ENCODE data around the gene TBX15. TPM values are rescaled to one million over a fixed set of nuclear protein-coding genes. Genes with fewer than 3 reads are reported as not detected.

TBX15 gene
- total RNA-seq, 1 donor from 2014 or later: 0.98 TPM

Small RNA genes within 50 kb of the gene (small RNA-seq; reads per million reads assigned to genes)
- gene AL139420.2 (ENCODE audit: low replicate concordance): not detected

Other genes with a start within 250 kb of the TBX15 start
- gene WARS2, start 152.3 kb upstream of the TBX15 start, total RNA-seq: 6.6 TPM